Progenitor cell of endocrine pancreas (in vitro differentiated cells): ENCODE data around the gene ZNF385B. TPM values are rescaled to one million over a fixed set of nuclear protein-coding genes. Genes with fewer than 3 reads are reported as not detected.

Experiments
- DNase-seq: peaks from one replicate; pipeline ENCODE4 v3.0.0; 2021; ENCODE audit warnings: low spot score; ENCODE audit not compliant: unreplicated experiment
- H3K27ac Mint-ChIP-seq: 2 replicates; pipeline ENCODE4 v1.8.0; 2021; ENCODE audit warnings: mild to moderate bottlenecking, moderate library complexity, mixed read lengths
- H3K27me3 Mint-ChIP-seq: 2 replicates; pipeline ENCODE4 v1.8.0; 2021; ENCODE audit warnings: mixed read lengths
- H3K36me3 Mint-ChIP-seq: 2 replicates; pipeline ENCODE4 v1.8.0; 2022; ENCODE audit warnings: mixed read lengths; ENCODE audit not compliant: insufficient read depth
- H3K4me1 Mint-ChIP-seq: 2 replicates; pipeline ENCODE4 v1.8.0; 2021; ENCODE audit warnings: low read depth, mixed read lengths
- H3K4me3 Mint-ChIP-seq: 2 replicates; pipeline ENCODE4 v1.8.0; 2021; ENCODE audit warnings: low read depth, mild to moderate bottlenecking, moderate library complexity, mixed read lengths
- H3K9me3 Mint-ChIP-seq: 2 replicates; pipeline ENCODE4 v1.8.0; 2021; ENCODE audit warnings: low read depth, mixed read lengths
- CTCF ChIP-seq: fragments of 200-600 bp; sonication (generic); IDR thresholded peaks from one replicate; pipeline ENCODE4 v1.5.0; 2021; ENCODE audit warnings: antibody characterized with exemption, mild to moderate bottlenecking; ENCODE audit not compliant: unreplicated experiment
- total RNA-seq: library from RNA; stranded (reverse); gene quantifications from 2 replicates; pipeline ENCODE4 v1.2.1, GENCODE V29; 2021

Gene ZNF385B
- total RNA-seq, 1 donor from 2014 or later = 4.9 TPM

DNA sequence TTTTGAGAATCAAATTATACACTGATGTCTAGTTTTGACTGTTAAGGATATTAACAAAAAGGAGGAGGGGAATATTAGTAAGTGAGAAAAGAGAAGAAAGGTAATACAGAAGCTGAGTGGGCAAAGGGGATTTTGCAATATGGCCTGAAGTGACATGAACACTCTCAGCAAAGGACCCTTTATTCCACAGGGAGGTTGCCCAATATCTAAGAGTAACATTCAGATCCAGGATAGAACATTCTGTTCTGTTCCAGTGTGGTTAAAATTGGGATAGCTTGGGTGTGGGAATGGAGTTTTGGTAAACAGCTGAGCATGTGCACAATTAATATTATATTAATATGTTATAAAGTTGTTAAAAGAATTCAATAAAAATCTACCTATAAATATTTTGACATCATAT is 120.1 kb downstream of the ZNF385B start:
- H3K4me3 Mint-ChIP-seq = no peak overlapping the region
- DNase-seq = no peak
- no peak overlapping the region for H3K27ac Mint-ChIP-seq
- H3K9me3 Mint-ChIP-seq = no peaks in the 10 kb centered on the region
- no peak for TF ChIP-seq CTCF
- no peaks in the 10 kb centered on the region for H3K4me1 Mint-ChIP-seq
- no peaks in the 10 kb centered on the region for H3K36me3 Mint-ChIP-seq
- H3K27me3 Mint-ChIP-seq = no peaks in the 10 kb centered on the region

GRCh38 chr2:179729966-179730365 is 131.4 kb downstream of the ZNF385B start:
- Mint-ChIP-seq H3K9me3 (peaks cover 9% of the 10 kb centered on the region), H3K27me3 (no peaks in the 10 kb centered on the region), H3K36me3 (no peaks in the 10 kb centered on the region), H3K4me1 (peaks cover 9% of the 10 kb centered on the region), H3K27ac (no peak overlapping the region), H3K4me3 (no peak overlapping the region)
- no peak for DNase-seq
- TF ChIP-seq CTCF = no peak

DNA sequence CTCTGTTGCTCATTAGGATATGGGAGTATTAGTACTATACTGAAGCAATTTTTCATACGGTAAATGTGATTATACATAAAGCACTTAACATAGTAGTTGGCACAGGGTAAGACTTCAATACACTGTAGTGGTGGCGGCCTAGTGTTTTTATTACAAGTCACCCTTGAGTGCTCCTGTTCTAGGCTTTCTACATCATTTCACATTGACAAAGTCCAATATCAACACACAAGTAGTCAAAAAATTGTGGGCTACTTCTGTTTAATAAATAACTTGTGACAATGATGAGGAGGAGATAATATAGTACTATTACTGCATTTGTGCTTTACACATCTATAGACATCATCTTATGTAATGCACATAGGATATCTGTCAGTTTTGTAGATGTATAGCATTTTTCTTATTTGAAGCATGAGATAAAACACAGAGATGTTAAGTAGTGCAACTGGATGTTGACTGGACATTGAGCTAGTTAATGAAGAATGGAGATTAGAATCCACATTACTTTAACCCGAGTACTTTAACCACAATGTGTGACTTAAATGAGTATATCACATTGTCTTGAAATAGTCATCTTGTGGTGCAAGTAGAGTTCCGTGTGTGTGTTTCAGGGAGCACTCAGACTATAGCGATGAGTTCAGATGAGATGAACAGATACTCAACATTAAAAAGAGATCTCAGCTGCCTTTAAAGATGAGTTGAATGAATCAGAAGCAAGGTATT is 134.8 kb downstream of the ZNF385B start:
- no peak overlapping the region for H3K4me3 Mint-ChIP-seq
- H3K4me1 Mint-ChIP-seq = peaks cover 9% of the 10 kb centered on the region
- TF ChIP-seq CTCF = no peak
- H3K27ac Mint-ChIP-seq = no peak overlapping the region
- H3K27me3 Mint-ChIP-seq = no peaks in the 10 kb centered on the region
- DNase-seq = no peak
- H3K36me3 Mint-ChIP-seq = no peaks in the 10 kb centered on the region
- H3K9me3 Mint-ChIP-seq = peaks cover 6% of the 10 kb centered on the region

DNA sequence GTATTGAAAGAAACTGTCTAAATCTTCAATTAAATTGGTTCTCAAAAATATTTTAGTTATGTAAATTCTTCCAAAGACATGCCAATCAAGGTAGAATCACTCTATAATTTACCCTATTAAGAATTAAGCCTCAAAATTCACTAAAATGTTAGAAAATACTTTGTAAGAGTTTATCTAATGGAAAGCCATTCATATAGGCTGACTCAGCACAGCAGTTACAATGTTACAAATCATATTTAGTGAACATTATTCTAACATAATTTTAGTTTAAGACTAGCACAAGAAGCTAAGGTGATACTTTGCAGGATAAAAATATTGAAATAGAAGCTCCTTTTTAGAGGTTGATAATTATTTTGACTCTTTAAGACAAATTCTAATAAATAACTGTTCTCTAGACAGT is 137.0 kb downstream of the ZNF385B start:
- no peak for DNase-seq
- Mint-ChIP-seq H3K4me1 (peaks cover 7% of the 10 kb centered on the region), H3K27me3 (no peaks in the 10 kb centered on the region), H3K9me3 (peaks cover under 1% of the 10 kb centered on the region), H3K36me3 (no peaks in the 10 kb centered on the region), H3K27ac (no peak overlapping the region), H3K4me3 (no peak overlapping the region)
- no peak for TF ChIP-seq CTCF

DNA sequence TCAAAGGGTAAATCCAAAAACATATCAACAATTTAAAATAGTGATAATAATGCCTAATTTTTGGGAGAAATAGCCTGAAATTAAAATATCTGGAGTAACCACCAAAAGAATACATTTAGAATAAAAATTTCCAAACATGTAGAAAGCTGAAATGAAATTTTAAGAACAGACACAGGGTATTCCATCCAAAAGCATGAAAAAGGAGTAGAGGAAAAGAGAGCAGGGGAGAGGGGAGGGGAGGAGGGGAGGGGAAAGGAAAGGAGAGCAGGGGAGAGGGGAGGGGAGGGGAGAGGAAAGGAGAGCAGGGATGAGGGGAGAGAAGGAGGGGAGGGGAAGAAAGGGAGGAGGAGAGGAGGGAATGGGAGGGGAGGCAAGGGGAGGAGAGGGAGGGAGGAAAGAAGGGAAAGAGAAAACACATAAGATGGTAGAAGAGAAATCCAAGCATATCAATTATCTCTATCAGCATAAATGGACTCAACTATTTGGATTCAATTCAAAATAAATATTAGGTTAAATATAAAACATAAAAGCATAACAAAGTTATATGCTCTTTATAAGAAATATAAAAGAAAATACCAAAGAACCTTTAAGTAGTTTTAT is 141.1 kb downstream of the ZNF385B start:
- Mint-ChIP-seq H3K9me3 (no peaks in the 10 kb centered on the region), H3K27ac (no peak overlapping the region), H3K4me1 (peaks cover 11% of the 10 kb centered on the region), H3K4me3 (no peak overlapping the region), H3K36me3 (no peaks in the 10 kb centered on the region), H3K27me3 (no peaks in the 10 kb centered on the region)
- no peak for TF ChIP-seq CTCF
- no peak for DNase-seq
